BLaER1 treated with 17β-estradiol and CSF1 and Interleukin-3, amounts not matched to agents 10 nM and 100 nM (cell line): ENCODE data around the gene PKN3.
A peak's percentile ranks its signal among the peaks of the same experiment; 100 is the strongest.
"Not testable (repeated sequence)": the region's sequence is repeated elsewhere in the genome, so short reads cannot be mapped to it uniquely, and the experiment has no call there.

Experiments
- H3K27ac ChIP-seq, 11 experiments: shearing (Covaris generic); formaldehyde crosslinking; 2 replicates each; pipeline ENCODE4 v1.8.1; 2022
- H3K27me3 ChIP-seq, 11 experiments: shearing (Covaris generic); formaldehyde crosslinking; 2 replicates each; pipeline ENCODE4 v1.8.1; 2022
- H3K36me3 ChIP-seq, 11 experiments: shearing (Covaris generic); formaldehyde crosslinking; 2 replicates each; pipeline ENCODE4 v1.8.1; 2022
- H3K4me1 ChIP-seq, 10 experiments: shearing (Covaris generic); formaldehyde crosslinking; 2 replicates each; pipeline ENCODE4 v1.8.1; 2022
- H3K4me2 ChIP-seq, 11 experiments: shearing (Covaris generic); formaldehyde crosslinking; 2 replicates each; pipeline ENCODE4 v1.8.1; 2022
- H3K4me3 ChIP-seq, 10 experiments: shearing (Covaris generic); formaldehyde crosslinking; 2 replicates each; pipeline ENCODE4 v1.8.1; 2022
- H3K9ac ChIP-seq, 11 experiments: shearing (Covaris generic); formaldehyde crosslinking; 2 replicates each; pipeline ENCODE4 v1.8.1; 2022
- H3K9me3 ChIP-seq, 11 experiments: shearing (Covaris generic); formaldehyde crosslinking; replicated peaks in 1 of 11; 2 replicates each; pipeline ENCODE4 v1.8.1; 2022
- H4K20me1 ChIP-seq, 11 experiments: shearing (Covaris generic); formaldehyde crosslinking; 2 replicates each; pipeline ENCODE4 v1.8.1; 2022
- Cebpa-rat ChIP-seq, 11 experiments: shearing (Covaris generic); IDR thresholded peaks; 2 replicates each; pipeline ENCODE4 v1.8.1; 2022

Gene PKN3

GRCh38 chr9:128688501-128689292, 13.6 kb upstream of the PKN3 start, which contains the start of gene SET:
SET (plus strand) TSS chr9:128689222; CDS start chr9:128689583, 361 bp downstream.
- peaks cover 25 to 38% (median 36%) of the 10 kb centered on the region in 11 experiments for H3K36me3 ChIP-seq
- H3K27me3 ChIP-seq: no peaks in the 10 kb centered on the region
- H3K27ac ChIP-seq: peak within 1 kb of the TSS; percentile 77 to 99 (median 97)

DNA sequence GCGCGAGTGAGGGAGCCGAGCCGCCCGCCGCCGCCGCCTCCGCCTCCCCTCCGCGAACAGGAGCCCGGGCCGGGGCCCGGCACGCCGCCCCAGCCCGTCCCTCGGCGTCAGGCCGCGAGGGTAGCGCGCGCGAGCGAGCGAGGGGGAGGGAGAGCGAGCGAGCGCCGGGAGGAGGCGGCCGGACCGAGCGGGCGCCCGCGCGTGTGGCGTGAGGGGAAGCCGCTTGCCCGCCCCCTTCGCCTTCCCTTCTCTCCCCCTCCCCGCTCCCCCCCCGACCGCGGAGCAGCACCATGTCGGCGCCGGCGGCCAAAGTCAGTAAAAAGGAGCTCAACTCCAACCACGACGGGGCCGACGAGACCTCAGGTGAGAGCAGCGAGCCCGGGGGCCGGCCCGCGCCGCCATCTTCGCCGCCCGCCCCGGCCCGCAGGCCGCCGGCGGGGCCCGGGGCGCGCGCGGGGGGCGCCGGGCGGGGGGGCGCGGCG, 13.0 kb upstream of the PKN3 start:
- no peak for TF ChIP-seq Cebpa-rat (IDR thresholded peaks at IDR 0.05)
- Histone ChIP-seq H3K9me3 (no peaks in the 10 kb centered on the region; a peak in 1 of 22 replicates), H3K27ac (peak overlapping the region; percentile 77 to 99 (median 97)), H4K20me1 (peaks cover 33 to 45% (median 45%) of the 10 kb centered on the region in 11 experiments), H3K9ac (peak overlapping the region; percentile 88 to 99 (median 97)), H3K4me2 (no peak overlapping the region), H3K36me3 (peaks cover 32 to 44% (median 42%) of the 10 kb centered on the region in 11 experiments), H3K4me1 (peaks cover 54 to 78% (median 62%) of the 10 kb centered on the region in 10 experiments), H3K27me3 (no peaks in the 10 kb centered on the region), H3K4me3 (peak overlapping the region; percentile 77 to 99 (median 92))

More at GRCh38 chr9:128688501-128689292, 13.6 kb upstream of the PKN3 start, which contains the start of gene SET:
- no peaks in the 10 kb centered on the region; a peak in 1 of 22 replicates for H3K9me3 ChIP-seq
- peak within 1 kb of the TSS; percentile 83 to 100 (median 96) for H3K4me2 ChIP-seq
- H3K4me1 ChIP-seq: peaks cover 54 to 72% (median 63%) of the 10 kb centered on the region in 10 experiments
- H3K9ac ChIP-seq: peak within 1 kb of the TSS; percentile 88 to 99 (median 97)
- TF ChIP-seq Cebpa-rat (IDR thresholded peaks at IDR 0.05): peak in 3 of 11 experiments; percentile 4 to 26 (median 6); a peak in 2 of 22 replicates
- H4K20me1 ChIP-seq: peaks cover 33 to 39% (median 38%) of the 10 kb centered on the region in 11 experiments
- H3K4me3 ChIP-seq: peak within 1 kb of the TSS; percentile 77 to 99 (median 92)

GRCh38 chr9:128689820-128690683, 12.3 kb upstream of the PKN3 start:
- H3K4me1 ChIP-seq: peaks cover 48 to 72% (median 55%) of the 10 kb centered on the region in 10 experiments

DNA sequence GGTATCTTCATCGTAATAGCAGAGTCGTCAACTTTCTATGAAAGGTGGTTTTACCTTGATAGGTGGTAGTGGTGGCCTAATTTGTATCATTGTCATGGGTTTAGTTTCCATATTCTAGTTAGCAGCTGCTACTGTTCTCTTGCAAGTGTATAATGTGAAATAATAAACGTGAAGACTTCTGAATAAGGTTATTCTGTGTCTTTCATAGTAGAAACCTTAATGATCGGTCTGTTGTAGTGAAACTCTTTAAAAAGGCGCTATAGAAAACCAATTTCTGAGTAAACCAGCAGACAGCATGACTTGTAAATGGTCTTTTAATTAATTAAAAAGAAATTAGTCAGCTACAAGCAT, 11.6 kb upstream of the PKN3 start:
- H3K4me3 ChIP-seq: peak overlapping the region; percentile 77 to 99 (median 92)
- TF ChIP-seq Cebpa-rat (IDR thresholded peaks at IDR 0.05): no peak
- peak overlapping the region; percentile 88 to 99 (median 97) for H3K9ac ChIP-seq
- peaks cover 40 to 56% (median 51%) of the 10 kb centered on the region in 11 experiments for H3K36me3 ChIP-seq
- H3K9me3 ChIP-seq: no peaks in the 10 kb centered on the region; a peak in 1 of 22 replicates
- H4K20me1 ChIP-seq: peaks cover 33 to 55% (median 52%) of the 10 kb centered on the region in 11 experiments
- peaks cover 42 to 66% (median 49%) of the 10 kb centered on the region in 10 experiments for H3K4me1 ChIP-seq
- H3K27me3 ChIP-seq: no peaks in the 10 kb centered on the region
- H3K27ac ChIP-seq: peak overlapping the region; percentile 18 to 99 (median 97); a peak in 21 of 22 replicates
- peak overlapping the region; percentile 77 to 96 (median 84) for H3K4me2 ChIP-seq

More at GRCh38 chr9:128689820-128690683, 12.3 kb upstream of the PKN3 start:
- H3K27ac ChIP-seq: peak overlapping the region; percentile 18 to 99 (median 97); a peak in 21 of 22 replicates
- no peaks in the 10 kb centered on the region; a peak in 1 of 22 replicates for H3K9me3 ChIP-seq
- H3K4me2 ChIP-seq: peak overlapping the region; percentile 77 to 96 (median 84)
- peaks cover 33 to 50% (median 49%) of the 10 kb centered on the region in 11 experiments for H4K20me1 ChIP-seq
- H3K9ac ChIP-seq: peak overlapping the region; percentile 88 to 99 (median 97)
- no peaks in the 10 kb centered on the region for H3K27me3 ChIP-seq
- H3K4me3 ChIP-seq: peak overlapping the region; percentile 77 to 99 (median 92)
- TF ChIP-seq Cebpa-rat (IDR thresholded peaks at IDR 0.05): no peak
- peaks cover 37 to 50% (median 47%) of the 10 kb centered on the region in 11 experiments for H3K36me3 ChIP-seq

DNA sequence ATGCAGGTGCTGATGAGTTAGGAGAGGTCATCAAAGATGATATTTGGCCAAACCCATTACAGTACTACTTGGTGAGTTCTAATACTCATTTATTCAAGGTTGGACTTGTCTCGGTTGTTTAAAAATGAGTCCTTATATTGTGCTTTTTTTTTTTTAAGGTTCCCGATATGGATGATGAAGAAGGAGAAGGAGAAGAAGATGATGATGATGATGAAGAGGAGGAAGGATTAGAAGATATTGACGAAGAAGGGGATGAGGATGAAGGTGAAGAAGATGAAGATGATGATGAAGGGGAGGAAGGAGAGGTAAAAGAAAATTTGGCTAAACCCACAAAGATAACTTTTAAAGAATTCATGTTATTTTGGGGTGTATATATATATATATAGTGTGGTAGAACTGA, 8.6 kb upstream of the PKN3 start:
- H3K9me3 ChIP-seq, H3K4me2 ChIP-seq, H3K27ac ChIP-seq, H3K9ac ChIP-seq, H3K4me3 ChIP-seq, H3K27me3 ChIP-seq: not testable (repeated sequence)
- peaks cover 56 to 81% (median 75%) of the 10 kb centered on the region in 11 experiments for H3K36me3 ChIP-seq
- peaks cover 33 to 80% (median 75%) of the 10 kb centered on the region in 11 experiments for H4K20me1 ChIP-seq
- peaks cover 13 to 36% (median 19%) of the 10 kb centered on the region in 10 experiments; a peak in 19 of 20 replicates for H3K4me1 ChIP-seq

DNA sequence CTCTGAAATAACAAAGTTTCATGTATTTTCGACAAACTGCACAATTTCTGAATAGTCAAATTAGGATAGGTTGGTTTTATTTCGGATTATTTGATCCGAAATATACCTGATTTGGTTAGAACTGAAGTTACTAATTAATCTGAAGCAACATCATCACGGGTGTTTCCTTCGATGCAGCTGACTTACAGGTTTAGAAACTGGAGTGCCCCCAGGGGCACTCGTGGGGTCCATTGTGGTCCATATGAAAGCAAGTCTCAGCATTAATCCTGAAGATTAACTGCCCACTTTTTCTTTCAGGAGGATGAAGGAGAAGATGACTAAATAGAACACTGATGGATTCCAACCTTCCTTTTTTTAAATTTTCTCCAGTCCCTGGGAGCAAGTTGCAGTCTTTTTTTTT, 8.0 kb upstream of the PKN3 start:
- no peak overlapping the region for H3K4me3 ChIP-seq
- no peaks in the 10 kb centered on the region; a peak in 1 of 22 replicates for H3K9me3 ChIP-seq
- no peaks in the 10 kb centered on the region for H3K27me3 ChIP-seq
- H4K20me1 ChIP-seq: peaks cover 33 to 80% (median 75%) of the 10 kb centered on the region in 11 experiments
- no peak for TF ChIP-seq Cebpa-rat (IDR thresholded peaks at IDR 0.05)
- no peak overlapping the region for H3K9ac ChIP-seq
- H3K36me3 ChIP-seq: peaks cover 56 to 81% (median 75%) of the 10 kb centered on the region in 11 experiments
- H3K4me1 ChIP-seq: peaks cover 13 to 36% (median 19%) of the 10 kb centered on the region in 10 experiments; a peak in 19 of 20 replicates
- H3K27ac ChIP-seq: no peak overlapping the region
- no peak overlapping the region for H3K4me2 ChIP-seq

DNA sequence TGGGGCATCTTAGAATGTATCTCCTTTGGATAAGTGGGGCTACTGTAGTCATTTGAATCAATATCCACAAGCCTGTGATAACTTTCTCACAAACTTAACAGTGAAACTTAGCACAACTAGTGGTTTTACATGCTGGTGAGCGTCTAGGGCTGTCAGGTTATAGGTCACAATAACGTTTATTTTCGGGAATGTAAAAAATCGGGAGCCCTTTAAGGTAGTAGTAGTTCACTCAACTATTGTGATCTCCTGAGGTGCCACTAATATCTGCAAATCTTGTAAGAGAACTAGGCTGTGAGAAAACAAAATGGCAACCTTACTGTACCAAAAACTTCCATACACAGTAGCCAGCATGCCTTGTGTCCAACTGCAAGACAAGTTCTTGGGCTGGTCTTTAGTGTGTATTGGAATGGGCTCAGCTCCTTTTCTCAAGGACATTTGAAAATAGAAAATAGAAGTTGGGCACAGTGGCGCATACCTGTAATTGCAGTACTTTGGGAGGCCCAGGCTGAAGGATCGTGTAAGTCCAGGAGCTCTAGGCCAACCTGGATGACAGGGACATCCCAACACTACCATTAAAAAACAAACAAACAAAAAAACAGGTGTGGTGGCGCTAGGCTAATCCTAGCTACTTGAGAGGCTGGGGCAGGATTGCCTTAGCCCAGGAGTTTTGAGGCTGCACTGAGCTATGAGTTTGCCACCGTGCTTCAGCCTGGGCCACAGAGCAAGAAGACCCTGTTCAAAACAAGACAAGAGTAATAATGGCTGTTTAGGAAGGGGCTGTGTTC, 5.2 kb upstream of the PKN3 start:
- H3K27me3 ChIP-seq: no peaks in the 10 kb centered on the region
- H3K4me1 ChIP-seq: peaks cover 8 to 31% (median 16%) of the 10 kb centered on the region in 10 experiments; a peak in 19 of 20 replicates
- no peak overlapping the region for H3K27ac ChIP-seq
- no peak overlapping the region for H3K9ac ChIP-seq
- no peak overlapping the region for H3K4me2 ChIP-seq
- H3K9me3 ChIP-seq: no peaks in the 10 kb centered on the region
- no peak for TF ChIP-seq Cebpa-rat (IDR thresholded peaks at IDR 0.05)
- peaks cover 46 to 59% (median 55%) of the 10 kb centered on the region in 11 experiments for H3K36me3 ChIP-seq
- H4K20me1 ChIP-seq: peaks cover 11 to 75% (median 53%) of the 10 kb centered on the region in 11 experiments; a peak in 21 of 22 replicates
- H3K4me3 ChIP-seq: no peak overlapping the region

DNA sequence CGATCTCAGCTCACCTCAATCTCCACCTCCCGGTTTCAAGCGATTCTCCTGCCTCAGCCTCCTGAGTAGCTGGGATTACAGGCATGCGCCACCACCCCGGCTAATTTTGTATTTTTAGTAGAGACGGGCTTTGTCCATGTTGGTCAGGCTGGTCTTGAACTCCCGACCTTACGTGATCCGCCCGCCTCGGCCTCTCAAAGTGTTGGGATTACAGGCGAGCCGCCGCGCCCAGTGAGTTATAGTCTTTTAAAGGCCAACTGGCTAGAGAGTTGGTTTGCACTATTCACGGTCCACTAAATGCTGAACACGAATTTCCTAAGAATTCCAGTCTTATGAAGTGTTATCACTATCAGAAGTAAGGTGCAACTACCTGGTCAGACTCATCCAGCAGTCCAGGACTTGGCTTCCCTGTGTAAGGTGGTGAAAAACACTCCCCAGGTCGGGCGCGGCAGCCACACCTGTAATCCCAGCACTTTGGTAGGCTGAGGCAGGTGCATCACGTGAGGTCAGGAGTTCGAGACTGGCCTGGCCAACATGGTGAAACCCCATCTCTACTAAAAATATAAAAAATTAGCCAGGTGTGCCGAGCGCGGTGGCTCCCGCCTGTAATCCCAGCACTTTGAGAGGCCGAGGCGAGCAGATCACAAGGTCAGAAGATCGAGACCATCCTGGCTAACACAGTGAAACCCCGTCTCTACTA, 3.1 kb upstream of the PKN3 start:
- H3K27ac ChIP-seq: not testable (repeated sequence)

More for the DNA sequence above, 3.1 kb upstream of the PKN3 start:
- H3K9ac ChIP-seq, H3K4me3 ChIP-seq, H3K27me3 ChIP-seq, H3K4me2 ChIP-seq, H3K9me3 ChIP-seq: not testable (repeated sequence)
- H3K36me3 ChIP-seq: peaks cover 25 to 38% (median 33%) of the 10 kb centered on the region in 11 experiments
- peaks cover 0 to 54% (median 31%) of the 10 kb centered on the region in 11 experiments; a peak in 20 of 22 replicates for H4K20me1 ChIP-seq
- H3K4me1 ChIP-seq: peaks cover 14 to 24% (median 21%) of the 10 kb centered on the region in 10 experiments
